Glomerular visceral epithelial cell (primary cell): ENCODE data around the gene FOXN4.
"Not testable (repeated sequence)": the region's sequence is repeated elsewhere in the genome, so short reads cannot be mapped to it uniquely, and the experiment has no call there.

Source experiments
- DNase-seq: peaks from one replicate; pipeline ENCODE4 v3.0.0-alpha.2; 2016; ENCODE audit errors: extremely low spot score

FOXN4 gene

DNA sequence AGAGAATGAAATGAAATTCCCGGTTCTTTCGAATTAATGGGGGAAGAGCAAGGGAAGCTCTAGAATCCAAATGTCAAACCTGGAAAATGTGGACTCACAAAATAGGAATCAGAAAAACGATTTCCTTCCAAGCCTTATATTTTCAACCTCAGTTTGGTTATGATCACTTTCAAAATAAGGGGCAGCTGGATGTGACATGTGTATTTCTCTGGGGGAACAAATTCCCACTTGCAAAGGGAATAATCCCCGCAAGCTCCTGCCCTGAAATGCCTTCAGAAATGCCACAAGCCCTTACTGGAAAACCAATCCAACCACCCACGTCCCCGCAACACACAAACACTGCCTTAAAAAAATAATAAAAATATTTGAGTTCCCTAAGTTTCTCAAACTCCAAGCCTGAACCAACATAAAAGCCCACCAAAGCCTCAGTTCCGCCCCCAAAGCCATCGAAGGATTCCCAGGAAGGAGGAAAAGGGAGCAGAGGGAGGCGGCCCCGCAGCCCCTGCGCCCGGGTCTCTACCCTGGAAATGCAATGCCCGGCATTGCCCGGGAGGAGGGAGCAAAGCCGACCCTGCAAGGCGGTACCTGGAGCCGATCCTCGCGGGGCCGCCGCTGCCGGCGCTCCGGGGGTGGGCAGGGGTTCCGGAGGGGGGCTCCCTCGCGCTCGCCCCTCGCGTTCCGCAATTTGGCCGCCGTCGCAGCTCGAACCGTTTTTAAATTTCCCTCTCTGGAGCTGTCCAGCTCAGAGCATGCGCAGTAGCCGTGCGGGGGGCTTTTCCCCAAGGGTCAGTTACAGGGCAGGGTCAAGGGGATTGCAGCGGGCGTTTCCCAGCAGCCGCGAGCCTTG, at the start of gene FOXN4:
TSS of gene FOXN4 (minus strand) at position 751 of the 847 bp plus-strand sequence. CDS start 963 bp downstream, outside the sequence.
- no peak for DNase-seq

GRCh38 chr12:109358154-109358869, 49.2 kb upstream of the FOXN4 start:
- no peak for DNase-seq

- DNase-seq = no peak
These were observed 47.9 kb upstream of the FOXN4 start for GRCh38 chr12:109357032-109357431.

DNA sequence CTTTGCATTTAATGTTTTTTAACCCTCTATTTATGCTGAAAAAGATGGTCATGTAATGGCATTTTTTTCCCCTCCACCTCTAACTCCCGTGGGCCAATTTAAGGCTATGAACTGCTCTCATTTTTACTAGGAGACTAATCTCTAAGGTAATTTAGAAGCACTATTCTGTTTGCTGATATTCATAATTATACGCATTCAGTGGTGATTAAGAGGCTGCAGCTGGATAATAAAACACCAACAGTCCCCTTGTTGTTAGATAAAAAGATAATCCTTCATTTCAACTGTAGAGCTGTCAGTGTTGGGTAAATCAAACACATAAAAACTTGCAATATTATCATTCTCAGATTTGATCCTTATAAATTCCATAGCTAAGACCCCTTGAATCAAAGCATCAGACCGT, 47.5 kb upstream of the FOXN4 start:
- DNase-seq = no peak

DNA sequence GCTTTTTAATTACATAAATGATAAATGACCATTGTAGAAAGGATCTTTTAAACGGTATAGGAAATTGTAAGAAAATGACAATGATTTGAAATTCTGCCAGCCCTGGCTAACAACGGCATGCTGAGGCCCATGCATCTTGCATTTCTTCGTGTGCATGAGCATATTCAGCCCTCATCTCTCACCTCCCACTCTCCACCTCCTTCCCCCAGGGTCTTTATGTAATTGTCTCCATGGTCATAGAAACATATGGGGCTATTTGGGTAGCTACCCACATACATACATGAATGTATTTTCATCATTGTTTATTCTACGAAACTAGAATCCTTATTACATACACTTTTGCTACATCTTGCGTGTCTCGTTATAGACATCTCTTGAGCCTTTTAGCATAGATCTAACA, 43.1 kb upstream of the FOXN4 start:
- no peak for DNase-seq

DNA sequence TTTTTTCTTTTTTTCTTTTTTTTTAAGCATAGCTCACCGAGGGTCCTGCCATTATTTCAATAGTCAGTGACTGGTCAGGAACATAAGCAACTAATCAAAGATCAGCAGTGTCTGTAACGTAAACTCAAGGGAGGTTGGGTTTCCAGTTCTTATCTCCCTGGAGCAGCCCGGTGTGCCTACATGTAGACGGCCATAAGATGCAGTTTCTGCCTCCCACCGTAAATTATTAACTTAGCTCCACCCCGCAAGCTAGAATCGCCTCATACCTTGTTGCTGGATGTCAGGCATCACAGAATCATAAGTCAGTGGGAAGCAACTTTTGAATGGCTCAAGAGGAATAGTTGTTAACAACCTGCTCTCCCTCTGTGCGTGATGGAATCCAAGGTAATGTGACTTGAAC, 38.5 kb upstream of the FOXN4 start, which contains the start of gene MYO1H:
TSS of gene MYO1H (plus strand) at position 312 of the 400 bp plus-strand sequence. CDS start at position 373, 61 bp downstream.
- no peak for DNase-seq

DNA sequence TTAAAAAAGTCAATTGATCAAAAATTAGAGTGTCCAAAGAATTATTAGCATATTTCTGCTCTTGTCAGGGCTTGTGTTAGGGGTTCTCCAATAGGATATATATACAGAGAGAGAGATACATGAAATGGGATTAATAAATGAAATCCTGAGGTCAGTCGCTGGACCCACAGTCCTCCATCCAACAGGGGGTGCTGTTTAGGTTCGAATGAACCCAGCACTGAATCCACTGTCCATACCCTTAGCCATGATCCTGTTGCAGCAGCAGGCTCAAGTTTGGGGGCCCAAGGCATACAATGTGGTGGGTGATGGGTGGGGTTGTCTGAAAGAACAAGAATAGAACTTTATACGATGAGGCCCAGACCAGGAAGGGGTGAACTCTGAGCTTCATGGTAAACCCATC, 37.8 kb upstream of the FOXN4 start:
- DNase-seq = no peak

GRCh38 chr12:109345428-109345827, 36.3 kb upstream of the FOXN4 start:
- DNase-seq = no peak

GRCh38 chr12:109343677-109344076, 34.6 kb upstream of the FOXN4 start:
- DNase-seq = no peak

- no peak for DNase-seq
These were observed 27.5 kb upstream of the FOXN4 start for GRCh38 chr12:109336593-109336992.

DNA sequence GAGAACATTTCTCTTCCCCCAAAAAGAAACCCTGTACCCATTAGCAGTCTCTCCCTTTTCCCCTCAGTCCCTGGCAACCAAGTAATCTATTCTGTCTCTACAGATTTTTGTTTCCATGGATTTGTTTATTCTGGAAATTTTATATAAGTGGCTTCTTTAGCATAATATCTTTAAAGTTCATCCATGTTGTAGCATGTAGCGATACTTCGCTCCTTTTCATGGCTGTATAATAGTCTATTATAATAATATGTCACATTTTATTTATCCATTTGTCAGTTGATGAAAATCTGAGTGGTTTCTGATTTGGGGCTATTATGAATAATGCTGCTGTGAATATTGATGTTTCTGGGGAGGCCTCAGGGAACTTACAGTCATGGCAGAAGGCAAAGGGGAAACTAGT, 25.8 kb upstream of the FOXN4 start:
- DNase-seq = no peak

- DNase-seq = no peak
These were observed 22.3 kb upstream of the FOXN4 start for GRCh38 chr12:109331301-109331952.

GRCh38 chr12:109330282-109331230, 21.5 kb upstream of the FOXN4 start:
- DNase-seq = no peak

GRCh38 chr12:109329686-109330085, 20.6 kb upstream of the FOXN4 start:
- no peak for DNase-seq

GRCh38 chr12:109329003-109329402, 19.9 kb upstream of the FOXN4 start:
- DNase-seq = no peak

DNA sequence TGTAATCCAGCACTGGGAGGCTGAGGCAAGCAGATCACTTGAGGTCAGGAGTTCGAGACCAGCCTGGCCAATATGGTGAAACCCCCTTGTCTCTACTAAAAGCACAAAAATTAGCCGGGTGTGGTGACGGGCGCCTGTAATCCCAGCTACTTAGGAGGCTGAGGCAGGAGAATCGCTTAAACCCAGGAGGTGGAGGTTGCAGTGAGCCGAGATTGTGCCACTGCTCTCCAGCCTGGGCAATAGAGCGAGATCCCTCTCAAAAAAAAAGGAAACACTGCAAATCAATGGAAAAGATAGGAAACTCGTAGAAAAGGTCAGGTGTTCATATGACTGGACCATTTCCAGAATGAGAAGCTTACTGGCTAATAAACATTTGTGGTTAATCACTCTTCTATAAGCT, 12.2 kb upstream of the FOXN4 start:
- not testable (repeated sequence) for DNase-seq

GRCh38 chr12:109310247-109311125, 1.4 kb upstream of the FOXN4 start:
- no peak for DNase-seq

- DNase-seq = no peak
These were observed 530 bp upstream of the FOXN4 start for GRCh38 chr12:109309381-109310246.

- DNase-seq = no peak
These were observed 2.0 kb downstream of the FOXN4 start for GRCh38 chr12:109307051-109307450.
